ENCODE measurements around the gene RNF157. TPM values are rescaled to one million over a fixed set of nuclear protein-coding genes. Genes with fewer than 3 reads are reported as not detected.

Gene RNF157
- polyA plus RNA-seq, 2 of the 4 experiments (the other 2 are of a cell fraction): 7.2 to 8.5 TPM

DNA sequence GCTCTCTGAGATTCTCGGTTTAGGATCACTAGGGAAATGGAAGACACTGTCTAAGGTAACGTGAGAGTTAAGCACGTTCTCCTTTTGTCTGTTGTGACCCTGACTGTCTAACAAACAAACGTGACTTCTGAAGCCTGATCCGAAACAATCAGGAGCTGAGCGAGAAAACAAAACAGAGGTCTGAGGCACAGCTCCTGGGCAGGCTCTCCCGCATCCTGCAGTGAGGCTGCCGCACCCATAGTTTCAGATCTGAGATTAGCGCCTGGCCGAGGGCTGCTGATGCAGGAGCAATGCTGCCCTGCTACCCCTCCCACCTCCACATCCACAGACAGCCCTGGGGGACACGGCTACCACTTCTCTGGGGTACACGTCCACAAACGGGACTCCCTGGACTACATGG lies 46.7 kb downstream of the RNF157 start:
- TF ChIP-seq, protein P1, sequence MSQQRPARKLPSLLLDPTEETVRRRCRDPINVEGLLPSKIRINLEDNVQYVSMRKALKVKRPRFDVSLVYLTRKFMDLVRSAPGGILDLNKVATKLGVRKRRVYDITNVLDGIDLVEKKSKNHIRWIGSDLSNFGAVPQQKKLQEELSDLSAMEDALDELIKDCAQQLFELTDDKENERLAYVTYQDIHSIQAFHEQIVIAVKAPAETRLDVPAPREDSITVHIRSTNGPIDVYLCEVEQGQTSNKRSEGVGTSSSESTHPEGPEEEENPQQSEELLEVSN (IDR thresholded peaks at IDR 0.05; ENCODE audit: borderline replicate concordance, low read depth): no peak
- 0 out of 2 replicates have a peak, but pooled peaks have one; percentile 11 for TF ChIP-seq POLR2A (IDR thresholded peaks at IDR 0.05; ENCODE audit: low read length)
- H3K4me3 ChIP-seq: no peak overlapping the region
- FAIRE-seq: no peak
- POLR2A ChIA-PET: no interaction called here
- no peak for ATAC-seq
- H3K4me1 ChIP-seq: no peaks in the 10 kb centered on the region
- CTCF ChIA-PET: interaction anchor here (0.7 to 6.7 kb wide), 4 partner anchors 9 to 63 kb away, joined by 3 to 59 read pairs (median 4); no protein-coding TSS in a partner anchor
- no peak overlapping the region for H3K27ac ChIP-seq
- H3K9me3 ChIP-seq: no peaks in the 10 kb centered on the region
- DNase-seq (ENCODE audit: low read depth in 1 of 2, low spot score in 1 of 2): no peak
- no peak overlapping the region for H3K4me2 ChIP-seq
- WGBS (ENCODE audit: missing lambda C conversion rate): 84% methylated on average over 13 of the region's 13 CpGs

GRCh38 chr17:76191896-76192295 lies 48.4 kb downstream of the RNF157 start:
- Histone ChIP-seq H3K4me3 (no peak overlapping the region), H3K9me3 (no peaks in the 10 kb centered on the region), H3K4me2 (no peak overlapping the region), H3K4me1 (no peaks in the 10 kb centered on the region), H3K27ac (no peak overlapping the region)
- no peak for TF ChIP-seq POLR2AphosphoS2 (conservative IDR thresholded peaks at IDR 0.05; ENCODE audit: low read length)
- no peak for TF ChIP-seq JUNB (IDR thresholded peaks at IDR 0.05)
- ChIA-PET POLR2A (no interaction called here), CTCF (interaction anchor here (0.6 to 6.7 kb wide), 10 partner anchors 12 to 178 kb away, joined by 3 to 59 read pairs (median 4); no protein-coding TSS in a partner anchor)
- WGBS (ENCODE audit: missing lambda C conversion rate): 72% methylated on average over 6 of the region's 6 CpGs
- ATAC-seq (no peak), FAIRE-seq (no peak), DNase-seq (ENCODE audit: low read depth in 1 of 2, low spot score in 1 of 2) (no peak)

GRCh38 chr17:76189741-76190140 lies 50.6 kb downstream of the RNF157 start:
- CTCF ChIA-PET: interaction anchor here (0.7 to 16.1 kb wide), 7 partner anchors 10 to 179 kb away, joined by 3 to 206 read pairs (median 4); no protein-coding TSS in a partner anchor
- WGBS (ENCODE audit: missing lambda C conversion rate): 84% methylated on average over 4 of the region's 4 CpGs
- Histone ChIP-seq H3K9me3 (no peaks in the 10 kb centered on the region), H3K4me2 (no peak overlapping the region), H3K4me3 (no peak overlapping the region), H3K4me1 (no peaks in the 10 kb centered on the region), H3K27ac (no peak overlapping the region)
- ATAC-seq: peak; percentile 37 to 58; a peak in 3 of 6 replicates
- POLR2A ChIA-PET: no interaction called here
- DNase-seq (ENCODE audit: low read depth in 1 of 2, low spot score in 1 of 2): no peak
- TF ChIP-seq NR3C1 (IDR thresholded peaks at IDR 0.05) (no peak), HDAC2 (IDR thresholded peaks at IDR 0.05) (no peak), ZNF302 (CRISPR knock-in tag; IDR thresholded peaks at IDR 0.05) (no peak), EHMT2 (IDR thresholded peaks at IDR 0.05; ENCODE audit: low read depth) (no peak), EP300 (IDR thresholded peaks at IDR 0.05) (no peak), MYC (IDR thresholded peaks at IDR 0.05; ENCODE audit: borderline replicate concordance, low read length) (no peak)
- TF ChIP-seq, protein P2, sequence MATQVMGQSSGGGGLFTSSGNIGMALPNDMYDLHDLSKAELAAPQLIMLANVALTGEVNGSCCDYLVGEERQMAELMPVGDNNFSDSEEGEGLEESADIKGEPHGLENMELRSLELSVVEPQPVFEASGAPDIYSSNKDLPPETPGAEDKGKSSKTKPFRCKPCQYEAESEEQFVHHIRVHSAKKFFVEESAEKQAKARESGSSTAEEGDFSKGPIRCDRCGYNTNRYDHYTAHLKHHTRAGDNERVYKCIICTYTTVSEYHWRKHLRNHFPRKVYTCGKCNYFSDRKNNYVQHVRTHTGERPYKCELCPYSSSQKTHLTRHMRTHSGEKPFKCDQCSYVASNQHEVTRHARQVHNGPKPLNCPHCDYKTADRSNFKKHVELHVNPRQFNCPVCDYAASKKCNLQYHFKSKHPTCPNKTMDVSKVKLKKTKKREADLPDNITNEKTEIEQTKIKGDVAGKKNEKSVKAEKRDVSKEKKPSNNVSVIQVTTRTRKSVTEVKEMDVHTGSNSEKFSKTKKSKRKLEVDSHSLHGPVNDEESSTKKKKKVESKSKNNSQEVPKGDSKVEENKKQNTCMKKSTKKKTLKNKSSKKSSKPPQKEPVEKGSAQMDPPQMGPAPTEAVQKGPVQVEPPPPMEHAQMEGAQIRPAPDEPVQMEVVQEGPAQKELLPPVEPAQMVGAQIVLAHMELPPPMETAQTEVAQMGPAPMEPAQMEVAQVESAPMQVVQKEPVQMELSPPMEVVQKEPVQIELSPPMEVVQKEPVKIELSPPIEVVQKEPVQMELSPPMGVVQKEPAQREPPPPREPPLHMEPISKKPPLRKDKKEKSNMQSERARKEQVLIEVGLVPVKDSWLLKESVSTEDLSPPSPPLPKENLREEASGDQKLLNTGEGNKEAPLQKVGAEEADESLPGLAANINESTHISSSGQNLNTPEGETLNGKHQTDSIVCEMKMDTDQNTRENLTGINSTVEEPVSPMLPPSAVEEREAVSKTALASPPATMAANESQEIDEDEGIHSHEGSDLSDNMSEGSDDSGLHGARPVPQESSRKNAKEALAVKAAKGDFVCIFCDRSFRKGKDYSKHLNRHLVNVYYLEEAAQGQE (IDR thresholded peaks at IDR 0.05): no peak
- no peak for FAIRE-seq

GRCh38 chr17:76189247-76189646 lies 51.0 kb downstream of the RNF157 start:
- no peak overlapping the region for H3K27ac ChIP-seq
- DNase-seq (ENCODE audit: low read depth in 1 of 2, low spot score in 1 of 2) (no peak), ATAC-seq (no peak), FAIRE-seq (no peak)
- no peak overlapping the region for H3K4me3 ChIP-seq
- POLR2A ChIA-PET: no interaction called here
- no peaks in the 10 kb centered on the region for H3K9me3 ChIP-seq
- WGBS (ENCODE audit: missing lambda C conversion rate): 69% methylated on average over 4 of the region's 4 CpGs
- CTCF ChIA-PET: interaction anchor here (0.7 to 16.1 kb wide), 8 partner anchors 9 to 179 kb away, joined by 3 to 206 read pairs (median 4); no protein-coding TSS in a partner anchor
- no peaks in the 10 kb centered on the region for H3K4me1 ChIP-seq
- H3K4me2 ChIP-seq: no peak overlapping the region
- TF ChIP-seq NR3C1 (IDR thresholded peaks at IDR 0.05): no peak
- TF ChIP-seq POLR2A (IDR thresholded peaks at IDR 0.05; ENCODE audit: low read length): no peak
- no peak for TF ChIP-seq USF2 (IDR thresholded peaks at IDR 0.05)
- no peak for TF ChIP-seq MYC (IDR thresholded peaks at IDR 0.05; ENCODE audit: borderline replicate concordance, low read length)
- TF ChIP-seq MAZ (IDR thresholded peaks at IDR 0.05; ENCODE audit: borderline replicate concordance, low read depth, low read length): no peak
- no peak for TF ChIP-seq CBX8 (IDR thresholded peaks at IDR 0.05)
- no peak for TF ChIP-seq PHF8 (IDR thresholded peaks at IDR 0.05; ENCODE audit: borderline replicate concordance, low read depth)
- no peak for TF ChIP-seq RFX5 (IDR thresholded peaks at IDR 0.05)
- TF ChIP-seq BHLHE40 (IDR thresholded peaks at IDR 0.05; ENCODE audit: low read depth, low read length): no peak
- no peak for TF ChIP-seq RCOR1 (IDR thresholded peaks at IDR 0.05; ENCODE audit: low read depth, low read length)
- TF ChIP-seq ESRRA (IDR thresholded peaks at IDR 0.05; ENCODE audit: borderline replicate concordance, low read length): no peak
- TF ChIP-seq POLR2AphosphoS2 (conservative IDR thresholded peaks at IDR 0.05; ENCODE audit: low read length): no peak
- TF ChIP-seq RARB (CRISPR knock-in tag; IDR thresholded peaks at IDR 0.05): no peak
- no peak for TF ChIP-seq HOXB5 (CRISPR knock-in tag; IDR thresholded peaks at IDR 0.05)
- no peak for TF ChIP-seq RAD21 (conservative IDR thresholded peaks at IDR 0.05 in 1 of 2, IDR thresholded peaks at IDR 0.05 in 1 of 2)
- TF ChIP-seq MAFK (IDR thresholded peaks at IDR 0.05; ENCODE audit: partially characterized antibody): no peak
